Gastrocnemius medialis (tissue), 4 donors: ENCODE data around the gene DQX1. TPM values are rescaled to one million over a fixed set of nuclear protein-coding genes. Genes with fewer than 3 reads are reported as not detected.
"Not testable (repeated sequence)": the region's sequence is repeated elsewhere in the genome, so short reads cannot be mapped to it uniquely, and the experiment has no call there.

Experiments used
- ATAC-seq, 2 donors: fragments of 150-250 bp; one replicate each; pipeline ENCODE4 v1.9.1; 2016
- DNase-seq, 2 donors: peaks; one replicate each; pipeline ENCODE4 v3.0.0-alpha.2; 2019
- H3K27ac ChIP-seq, 4 donors: fragments of 200-600 bp; sonication (generic); 1 replicate in 1 of 4; 2 replicates in 3 of 4; pipeline ENCODE4 v1.5.1; 2016 to 2018; ENCODE audit warnings: mild to moderate bottlenecking in 2 of 4, moderate library complexity in 1 of 4
- H3K27me3 ChIP-seq, 3 donors: fragments of 200-600 bp; sonication (generic) in 2 of 3; 1 replicate in 1 of 3; 2 replicates in 2 of 3; pipeline versions ENCODE4 v1.5.1 to v1.6.0; 2016 to 2019; ENCODE audit warnings: mild to moderate bottlenecking in 1 of 3, moderate library complexity in 1 of 3
- H3K36me3 ChIP-seq, 2 donors: fragments of 200-600 bp; sonication (generic) in 1 of 2; one replicate each; pipeline ENCODE4 v1.5.1; 2017 to 2018
- H3K4me1 ChIP-seq, 2 donors: fragments of 200-600 bp; sonication (generic) in 1 of 2; one replicate each; pipeline ENCODE4 v1.5.1; 2016 to 2017; ENCODE audit warnings: mild to moderate bottlenecking in 2 of 2
- H3K4me3 ChIP-seq, 4 donors: fragments of 200-600 bp; sonication (generic) in 3 of 4; 1 replicate in 1 of 4; 2 replicates in 3 of 4; pipeline ENCODE4 v1.5.1; 2016 to 2019; ENCODE audit warnings: mild to moderate bottlenecking in 2 of 4
- H3K9me3 ChIP-seq, 3 donors: fragments of 200-600 bp; sonication (generic) in 2 of 3; 1 replicate in 1 of 3; 2 replicates in 2 of 3; pipeline ENCODE4 v1.5.1; 2016 to 2019
- CTCF ChIP-seq, 5 experiments: fragments of 450-650 bp in 3 of 5; fragments of 200-600 bp in 2 of 5; sonication (generic) in 2 of 5; IDR thresholded peaks in 4 of 5; conservative IDR thresholded peaks in 1 of 5; 1 replicate in 4 of 5; 2 replicates in 1 of 5; pipeline ENCODE4 v1.5.1; 2016 to 2019; ENCODE audit warnings: antibody characterized with exemption in 5 of 5, mild to moderate bottlenecking in 3 of 5, moderate library complexity in 3 of 5
- POLR2A ChIP-seq, 2 donors: fragments of 450-650 bp; IDR thresholded peaks; one replicate each; pipeline ENCODE4 v1.6.1; 2017; ENCODE audit warnings: antibody characterized with exemption in 2 of 2, mild to moderate bottlenecking in 2 of 2, moderate library complexity in 2 of 2
- in situ Hi-C, 4 donors: fragments of 200-750 bp; cut with MboI; loops; one replicate each; pipeline versions ENCODE4 v1.15.0 to v1.8.0; 2017; ENCODE audit warnings: low sequenced_read_pairs in 4 of 4
- intact Hi-C: fragments of 100-400 bp; cut with DNase I; formaldehyde crosslinking; loops from one replicate; pipeline ENCODE4 v1.15.1; 2023; ENCODE audit warnings: low total_unique reads
- total RNA-seq, 4 donors: library from RNA; depleted of rRNA; stranded (reverse); fragments of >200 nt; gene quantifications; one replicate each; pipeline versions ENCODE4 v1.1.0 to v1.2.3, GENCODE V29; 2016

DQX1 gene
- total RNA-seq, 4 donors from 2014 or later = 0.24 TPM; not detected in 3

GRCh38 chr2:74566076-74566753 lies 40.2 kb upstream of the DQX1 start:
- TF ChIP-seq CTCF (IDR thresholded peaks at IDR 0.05 in 4 of 5, conservative IDR thresholded peaks at IDR 0.05 in 1 of 5) (no peak), POLR2A (IDR thresholded peaks at IDR 0.05) (no peak)
- no peaks in the 10 kb centered on the region for H3K36me3 ChIP-seq
- in situ Hi-C loops = no loop called here
- intact Hi-C loops = no loop called here
- no peaks in the 10 kb centered on the region for H3K4me1 ChIP-seq
- ATAC-seq (no peak), DNase-seq (no peak)
- H3K27me3 ChIP-seq = peaks cover 0 to 6% (median 0%) of the 10 kb centered on the region in 3 donors
- no peaks in the 10 kb centered on the region for H3K9me3 ChIP-seq
- H3K4me3 ChIP-seq = no peak overlapping the region
- H3K27ac ChIP-seq = no peak overlapping the region

DNA sequence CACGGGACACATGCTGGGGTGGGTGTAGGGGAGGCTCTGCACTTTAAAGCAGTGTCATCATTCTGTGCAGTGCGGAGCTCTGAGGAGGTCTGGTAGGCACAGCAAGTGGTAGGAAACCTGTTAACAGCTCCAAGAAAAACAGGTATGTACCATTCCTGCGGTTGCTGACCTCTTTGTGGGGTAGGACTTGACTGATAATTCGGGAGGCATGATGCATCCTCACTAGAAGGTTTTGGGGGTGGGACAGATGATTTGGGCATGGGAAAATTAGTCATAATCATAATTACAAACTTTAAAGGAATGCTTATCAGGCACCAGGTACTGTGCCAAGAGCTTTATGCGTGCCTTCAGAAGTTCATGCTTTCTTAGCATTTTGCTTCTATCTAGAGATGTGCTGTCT lies 38.2 kb upstream of the DQX1 start:
- DNase-seq (no peak), ATAC-seq (no peak)
- Histone ChIP-seq H3K4me3 (no peak overlapping the region), H3K27ac (no peak overlapping the region), H3K4me1 (no peaks in the 10 kb centered on the region), H3K27me3 (peaks cover 0 to 6% (median 5%) of the 10 kb centered on the region in 3 donors), H3K36me3 (no peaks in the 10 kb centered on the region), H3K9me3 (no peaks in the 10 kb centered on the region)
- intact Hi-C loops = no loop called here
- in situ Hi-C loops = no loop called here
- TF ChIP-seq POLR2A (IDR thresholded peaks at IDR 0.05) (no peak), CTCF (IDR thresholded peaks at IDR 0.05 in 4 of 5, conservative IDR thresholded peaks at IDR 0.05 in 1 of 5) (no peak)

DNA sequence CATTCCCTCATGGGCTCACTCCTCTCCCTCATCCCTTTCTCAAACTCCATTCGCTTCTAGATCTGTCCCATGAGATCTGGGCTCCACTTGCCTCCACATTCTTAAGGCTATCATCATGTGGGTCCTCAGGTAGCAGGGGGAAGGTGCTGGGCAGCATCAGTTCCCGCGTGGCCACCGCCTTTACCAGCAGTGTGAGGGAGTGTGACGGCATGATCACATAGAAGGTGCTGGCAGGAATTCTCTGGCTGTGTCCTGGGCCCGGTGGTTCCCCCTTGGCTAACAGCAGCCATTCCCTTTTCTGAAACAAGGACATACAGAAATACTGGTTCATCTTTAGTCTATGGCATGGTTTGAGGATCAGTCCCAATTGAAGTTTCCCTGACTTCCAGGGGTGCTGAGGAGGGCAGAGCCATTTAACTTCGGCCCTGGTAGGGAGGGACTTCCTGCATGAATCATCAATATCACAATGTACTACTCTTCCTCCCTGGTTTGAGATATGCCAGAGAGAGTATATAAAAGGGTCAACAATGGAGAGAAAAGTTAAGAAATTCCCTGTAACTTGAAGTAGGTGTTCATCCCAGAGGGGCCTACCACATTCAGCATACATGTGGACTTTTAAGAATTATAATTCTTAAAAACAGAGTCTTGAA lies 36.2 kb upstream of the DQX1 start:
- Histone ChIP-seq H3K27me3 (peaks cover 0 to 6% (median 5%) of the 10 kb centered on the region in 3 donors), H3K36me3 (no peaks in the 10 kb centered on the region), H3K4me3 (no peak overlapping the region), H3K27ac (no peak overlapping the region), H3K9me3 (no peaks in the 10 kb centered on the region), H3K4me1 (no peaks in the 10 kb centered on the region)
- TF ChIP-seq POLR2A (IDR thresholded peaks at IDR 0.05) = no peak
- TF ChIP-seq CTCF (IDR thresholded peaks at IDR 0.05 in 4 of 5, conservative IDR thresholded peaks at IDR 0.05 in 1 of 5) = no peak
- DNase-seq (no peak), ATAC-seq (no peak)
- in situ Hi-C loops = no loop called here
- intact Hi-C loops = no loop called here

GRCh38 chr2:74561022-74561421 lies 35.0 kb upstream of the DQX1 start:
- H3K4me1 ChIP-seq, H3K36me3 ChIP-seq, H3K9me3 ChIP-seq, H3K4me3 ChIP-seq, H3K27ac ChIP-seq, intact Hi-C loops, DNase-seq, H3K27me3 ChIP-seq, ATAC-seq, in situ Hi-C loops: not testable (repeated sequence)

- in situ Hi-C loops (no loop called here), intact Hi-C loops (no loop called here)
- DNase-seq = no peak
- no peaks in the 10 kb centered on the region for H3K9me3 ChIP-seq
- H3K27me3 ChIP-seq = peaks cover 3 to 11% (median 5%) of the 10 kb centered on the region in 3 donors
- no peak for ATAC-seq
- H3K4me1 ChIP-seq = no peaks in the 10 kb centered on the region
- H3K36me3 ChIP-seq = no peaks in the 10 kb centered on the region
- H3K27ac ChIP-seq = no peak overlapping the region
- no peak overlapping the region for H3K4me3 ChIP-seq
- TF ChIP-seq CTCF (IDR thresholded peaks at IDR 0.05 in 4 of 5, conservative IDR thresholded peaks at IDR 0.05 in 1 of 5) (no peak), POLR2A (IDR thresholded peaks at IDR 0.05) (no peak)
Measured at GRCh38 chr2:74560591-74560990, 34.6 kb upstream of the DQX1 start.
